Measurements from ENCODE around the gene ETFBKMT. TPM values are rescaled to one million over a fixed set of nuclear protein-coding genes. Genes with fewer than 3 reads are reported as not detected.
"Not testable (repeated sequence)": the region's sequence is repeated elsewhere in the genome, so short reads cannot be mapped to it uniquely, and the experiment has no call there.

ETFBKMT gene
- total RNA-seq, 1 donor from 2014 or later: 2.2 TPM

DNA sequence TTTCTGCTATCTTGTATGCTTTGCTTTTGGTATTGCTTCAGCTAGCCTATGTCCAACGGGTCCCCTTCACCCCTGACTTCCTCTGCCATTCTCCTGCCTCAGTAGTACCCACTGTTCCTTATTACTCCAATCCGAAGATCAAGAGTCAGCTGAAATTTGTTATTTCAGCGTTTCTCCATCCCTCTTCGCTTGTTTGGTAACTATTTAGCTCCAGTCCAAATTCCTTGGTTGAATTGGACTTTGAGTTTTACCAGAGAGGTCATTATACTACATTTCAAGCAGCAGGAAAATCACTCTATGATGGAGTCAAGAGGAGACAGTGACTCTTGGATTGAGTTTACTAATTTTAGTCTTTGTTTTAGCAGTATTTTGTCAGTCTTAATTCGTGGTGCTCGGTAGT is 4.5 kb downstream of the ETFBKMT start:
- Mint-ChIP-seq H3K4me3 (ENCODE audit: unreplicated experiment) (no peak overlapping the region), H3K27me3 (ENCODE audit: unreplicated experiment) (no peaks in the 10 kb centered on the region), H3K36me3 (ENCODE audit: unreplicated experiment) (peaks cover 15% of the 10 kb centered on the region), H3K9me3 (ENCODE audit: unreplicated experiment) (peaks cover 8% of the 10 kb centered on the region), H3K4me1 (ENCODE audit: low read depth, unreplicated experiment) (no peaks in the 10 kb centered on the region), H3K27ac (ENCODE audit: unreplicated experiment) (no peak overlapping the region)
- no peak for DNase-seq
- TF ChIP-seq CTCF (IDR thresholded peaks at IDR 0.05; ENCODE audit: partially characterized antibody, unreplicated experiment): no peak

- Mint-ChIP-seq H3K9me3 (ENCODE audit: unreplicated experiment) (peaks cover 6% of the 10 kb centered on the region), H3K36me3 (ENCODE audit: unreplicated experiment) (peaks cover 12% of the 10 kb centered on the region), H3K27me3 (ENCODE audit: unreplicated experiment) (peaks cover 2% of the 10 kb centered on the region), H3K4me1 (ENCODE audit: low read depth, unreplicated experiment) (no peaks in the 10 kb centered on the region), H3K4me3 (ENCODE audit: unreplicated experiment) (no peak overlapping the region), H3K27ac (ENCODE audit: unreplicated experiment) (no peak overlapping the region)
- DNase-seq: no peak
- TF ChIP-seq CTCF (IDR thresholded peaks at IDR 0.05; ENCODE audit: partially characterized antibody, unreplicated experiment): no peak
These were observed 9.5 kb downstream of the ETFBKMT start for GRCh38 chr12:31669020-31669419.

DNA sequence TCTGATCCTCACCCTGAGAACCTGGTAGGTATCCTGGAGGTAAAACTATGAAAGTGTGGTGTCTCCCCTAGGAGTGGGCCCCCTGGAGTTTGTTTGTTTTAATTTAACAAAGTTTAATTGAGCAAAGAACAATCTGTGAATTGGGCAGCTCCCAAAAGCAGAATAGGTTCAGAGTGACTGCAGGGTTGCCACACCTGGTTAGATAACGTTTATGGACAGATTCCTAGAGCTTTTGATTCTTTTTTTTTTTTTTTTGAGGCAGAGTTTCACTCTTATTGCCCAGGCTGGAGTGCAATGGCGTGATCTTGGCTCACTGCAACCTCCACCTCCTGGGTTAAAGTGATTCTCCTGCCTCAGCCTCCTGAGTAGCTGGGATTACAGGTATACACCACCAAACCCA is 10.1 kb downstream of the ETFBKMT start:
- H3K9me3 Mint-ChIP-seq (ENCODE audit: unreplicated experiment); H3K27me3 Mint-ChIP-seq (ENCODE audit: unreplicated experiment); DNase-seq; H3K27ac Mint-ChIP-seq (ENCODE audit: unreplicated experiment); H3K4me3 Mint-ChIP-seq (ENCODE audit: unreplicated experiment); H3K4me1 Mint-ChIP-seq (ENCODE audit: low read depth, unreplicated experiment): not testable (repeated sequence)
- peaks cover 12% of the 10 kb centered on the region for H3K36me3 Mint-ChIP-seq (ENCODE audit: unreplicated experiment)

GRCh38 chr12:31672521-31672920 is 13.0 kb downstream of the ETFBKMT start:
- Mint-ChIP-seq H3K27ac (ENCODE audit: unreplicated experiment) (no peak overlapping the region), H3K4me1 (ENCODE audit: low read depth, unreplicated experiment) (no peaks in the 10 kb centered on the region), H3K27me3 (ENCODE audit: unreplicated experiment) (peaks cover 2% of the 10 kb centered on the region), H3K9me3 (ENCODE audit: unreplicated experiment) (no peaks in the 10 kb centered on the region), H3K4me3 (ENCODE audit: unreplicated experiment) (no peak overlapping the region), H3K36me3 (ENCODE audit: unreplicated experiment) (peaks cover 10% of the 10 kb centered on the region)
- no peak for TF ChIP-seq CTCF (IDR thresholded peaks at IDR 0.05; ENCODE audit: partially characterized antibody, unreplicated experiment)
- no peak for DNase-seq

DNA sequence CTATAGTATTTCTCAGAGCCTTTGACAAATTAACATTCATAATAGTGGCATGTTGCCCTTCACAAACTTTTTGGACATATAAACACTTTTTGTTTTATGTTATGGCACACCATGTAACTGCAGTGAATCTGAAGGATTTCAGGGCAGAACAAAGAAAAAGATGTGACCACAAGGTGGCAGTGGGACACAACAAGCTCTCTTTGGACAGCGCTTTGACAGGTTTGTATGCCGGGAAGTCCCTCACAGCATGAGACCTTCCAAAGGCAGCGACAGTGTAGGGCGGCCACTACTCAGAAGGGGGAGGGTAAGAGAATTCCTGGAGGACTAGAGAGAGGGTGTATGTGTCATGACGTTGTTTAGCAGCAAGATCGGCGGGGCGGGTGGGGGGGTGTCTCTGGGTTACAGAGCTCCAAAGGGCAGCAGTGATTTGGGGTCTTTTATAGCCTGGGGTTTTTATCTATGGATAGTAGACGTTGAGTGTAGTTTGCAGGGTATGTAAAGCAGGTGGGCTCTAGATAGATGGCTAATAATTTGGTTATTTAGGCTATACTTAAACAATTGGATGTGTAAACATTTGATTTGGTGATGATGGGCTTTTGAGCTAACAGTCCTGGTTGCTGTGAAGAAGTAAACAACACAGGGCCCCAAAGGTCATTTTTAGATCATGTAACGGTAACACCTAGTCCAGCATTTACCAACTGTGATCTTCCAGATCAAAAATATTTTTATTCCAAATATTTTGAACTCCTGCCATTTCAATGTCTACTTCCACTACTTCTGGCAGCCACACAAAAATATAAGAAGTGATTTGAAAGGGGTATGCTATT is 22.9 kb downstream of the ETFBKMT start:
- peak; percentile 52 for DNase-seq

More for the DNA sequence above, 22.9 kb downstream of the ETFBKMT start:
- Mint-ChIP-seq H3K27me3 (ENCODE audit: unreplicated experiment) (peaks cover 3% of the 10 kb centered on the region), H3K9me3 (ENCODE audit: unreplicated experiment) (peaks cover 5% of the 10 kb centered on the region), H3K27ac (ENCODE audit: unreplicated experiment) (no peak overlapping the region), H3K4me1 (ENCODE audit: low read depth, unreplicated experiment) (no peaks in the 10 kb centered on the region), H3K4me3 (ENCODE audit: unreplicated experiment) (no peak overlapping the region), H3K36me3 (ENCODE audit: unreplicated experiment) (peaks cover 34% of the 10 kb centered on the region)
- peak; percentile 68 for TF ChIP-seq CTCF (IDR thresholded peaks at IDR 0.05; ENCODE audit: partially characterized antibody, unreplicated experiment)
